Vagina (tissue), 2 donors: ENCODE results near the gene BSCL2. TPM values are rescaled to one million over a fixed set of nuclear protein-coding genes. Genes with fewer than 3 reads are reported as not detected.
"Not testable (repeated sequence)": the region's sequence is repeated elsewhere in the genome, so short reads cannot be mapped to it uniquely, and the experiment has no call there.

Experiments
- DNase-seq, 2 donors: peaks; one replicate each; pipeline ENCODE4 v3.0.0-alpha.2; 2017; ENCODE audit errors: extremely low spot score in 2 of 2
- H3K27ac ChIP-seq: fragments of 200-600 bp; sonication (generic); one replicate; pipeline ENCODE4 v1.5.1; 2019
- H3K27me3 ChIP-seq: fragments of 200-600 bp; sonication (generic); one replicate; pipeline ENCODE4 v1.5.1; 2019
- H3K36me3 ChIP-seq, 2 donors: fragments of 200-600 bp; sonication (generic); one replicate each; pipeline ENCODE4 v1.5.1; 2017 to 2019
- H3K4me1 ChIP-seq: fragments of 200-600 bp; sonication (generic); one replicate; pipeline ENCODE4 v1.5.1; 2019
- H3K4me3 ChIP-seq, 2 donors: fragments of 200-600 bp; sonication (generic); 1 replicate in 1 of 2; 2 replicates in 1 of 2; pipeline ENCODE4 v1.5.1; 2016 to 2019
- H3K9me3 ChIP-seq: fragments of 200-600 bp; sonication (generic); one replicate; pipeline ENCODE4 v1.5.1; 2019
- POLR2A ChIP-seq, 2 donors: fragments of 450-650 bp; IDR thresholded peaks; one replicate each; pipeline ENCODE4 v1.6.1; 2017; ENCODE audit warnings: antibody characterized with exemption in 2 of 2, mild to moderate bottlenecking in 2 of 2, moderate library complexity in 2 of 2
- POLR2AphosphoS5 ChIP-seq, 2 donors: sonication (generic); formaldehyde crosslinking; IDR thresholded peaks; one replicate each; pipeline ENCODE4 v1.9.0; 2017; ENCODE audit warnings: antibody characterized with exemption in 2 of 2, mild to moderate bottlenecking in 2 of 2, low read depth in 1 of 2; ENCODE audit not compliant: insufficient read depth in 1 of 2
- intact Hi-C: fragments of 100-400 bp; cut with DNase I; formaldehyde crosslinking; loops from one replicate; pipeline ENCODE4 v1.15.1; 2023
- total RNA-seq: library from RNA; depleted of rRNA; stranded (reverse); fragments of >200 nt; gene quantifications from one replicate; pipeline ENCODE4 v1.2.3, GENCODE V29; 2016
- TF ChIP-seq, protein P1 (sequence below), 3 experiments: fragments of 450-650 bp in 2 of 3; fragments of 200-600 bp in 1 of 3; sonication (generic) in 1 of 3; IDR thresholded peaks; one replicate each; pipeline ENCODE4 v1.5.1; 2017 to 2019; ENCODE audit warnings: antibody characterized with exemption in 3 of 3, mild to moderate bottlenecking in 2 of 3, moderate library complexity in 2 of 3

Gene BSCL2
- total RNA-seq, 1 donor from 2014 or later: 74.9 TPM

DNA sequence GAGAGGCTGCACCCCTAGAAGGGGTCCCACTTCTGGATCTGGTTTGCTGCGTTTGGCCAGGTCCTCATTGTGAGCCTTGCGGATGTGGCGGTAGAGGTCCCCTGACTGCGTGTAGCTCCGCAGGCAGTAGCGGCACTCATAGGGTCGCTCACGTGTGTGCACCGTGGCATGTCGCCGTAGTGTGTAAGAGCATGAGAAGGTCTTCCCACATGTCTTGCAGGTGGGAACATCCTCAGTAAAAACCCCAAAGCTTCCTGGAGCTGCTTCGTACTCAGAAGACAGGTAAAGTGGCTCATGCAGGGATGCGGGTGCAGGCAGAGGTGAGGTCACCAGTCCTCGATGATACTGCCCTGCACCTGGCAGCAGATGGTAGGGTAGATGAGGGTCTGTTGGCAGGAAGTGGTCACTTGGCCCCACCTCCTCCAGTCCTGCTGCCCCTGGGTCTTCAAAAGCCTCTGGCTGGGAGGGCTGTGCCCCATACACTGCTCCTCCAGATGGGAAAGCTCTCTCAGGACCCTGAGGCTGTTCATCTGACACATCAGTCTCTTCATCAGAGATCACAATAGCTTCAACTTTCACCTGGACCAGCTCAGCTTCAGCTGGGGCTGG lies 45.1 kb upstream of the BSCL2 start:
- Histone ChIP-seq H3K9me3 (no peaks in the 10 kb centered on the region), H3K4me1 (peaks cover 19% of the 10 kb centered on the region), H3K4me3 (no peak overlapping the region), H3K27me3 (no peaks in the 10 kb centered on the region), H3K27ac (no peak overlapping the region), H3K36me3 (peaks cover 0 to 11% of the 10 kb centered on the region in 2 donors)
- intact Hi-C loops: no loop called here
- TF ChIP-seq, protein P1, sequence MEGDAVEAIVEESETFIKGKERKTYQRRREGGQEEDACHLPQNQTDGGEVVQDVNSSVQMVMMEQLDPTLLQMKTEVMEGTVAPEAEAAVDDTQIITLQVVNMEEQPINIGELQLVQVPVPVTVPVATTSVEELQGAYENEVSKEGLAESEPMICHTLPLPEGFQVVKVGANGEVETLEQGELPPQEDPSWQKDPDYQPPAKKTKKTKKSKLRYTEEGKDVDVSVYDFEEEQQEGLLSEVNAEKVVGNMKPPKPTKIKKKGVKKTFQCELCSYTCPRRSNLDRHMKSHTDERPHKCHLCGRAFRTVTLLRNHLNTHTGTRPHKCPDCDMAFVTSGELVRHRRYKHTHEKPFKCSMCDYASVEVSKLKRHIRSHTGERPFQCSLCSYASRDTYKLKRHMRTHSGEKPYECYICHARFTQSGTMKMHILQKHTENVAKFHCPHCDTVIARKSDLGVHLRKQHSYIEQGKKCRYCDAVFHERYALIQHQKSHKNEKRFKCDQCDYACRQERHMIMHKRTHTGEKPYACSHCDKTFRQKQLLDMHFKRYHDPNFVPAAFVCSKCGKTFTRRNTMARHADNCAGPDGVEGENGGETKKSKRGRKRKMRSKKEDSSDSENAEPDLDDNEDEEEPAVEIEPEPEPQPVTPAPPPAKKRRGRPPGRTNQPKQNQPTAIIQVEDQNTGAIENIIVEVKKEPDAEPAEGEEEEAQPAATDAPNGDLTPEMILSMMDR (IDR thresholded peaks at IDR 0.05): no peak
- TF ChIP-seq POLR2AphosphoS5 (IDR thresholded peaks at IDR 0.05; ENCODE audit: insufficient read depth in 1 of 2, low read depth in 1 of 2): no peak
- no peak for TF ChIP-seq POLR2A (IDR thresholded peaks at IDR 0.05)
- no peak for DNase-seq

DNA sequence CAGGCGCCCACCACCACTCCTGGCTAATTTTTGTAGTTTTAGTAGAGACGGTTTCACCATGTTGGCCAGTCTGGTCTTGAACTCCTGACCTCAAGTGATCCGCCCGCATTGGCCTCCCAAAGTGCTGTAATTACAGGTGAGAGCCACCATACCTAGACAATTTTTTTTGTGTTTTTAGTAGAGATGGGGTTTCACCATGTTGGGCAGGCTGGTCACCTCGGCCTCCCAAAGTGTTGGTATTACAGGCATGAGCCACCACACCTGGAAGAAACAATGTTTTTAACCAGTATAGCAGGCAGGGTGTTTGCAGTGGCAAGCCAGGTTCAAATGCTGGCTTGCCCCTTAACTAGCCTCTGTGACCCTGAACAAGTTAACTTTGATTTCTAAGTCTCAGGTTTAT lies 42.7 kb upstream of the BSCL2 start:
- DNase-seq, H3K9me3 ChIP-seq, H3K27me3 ChIP-seq, H3K27ac ChIP-seq, H3K4me3 ChIP-seq, intact Hi-C loops: not testable (repeated sequence)
- Histone ChIP-seq H3K36me3 (peaks cover 0 to 11% of the 10 kb centered on the region in 2 donors), H3K4me1 (peaks cover 19% of the 10 kb centered on the region)

DNA sequence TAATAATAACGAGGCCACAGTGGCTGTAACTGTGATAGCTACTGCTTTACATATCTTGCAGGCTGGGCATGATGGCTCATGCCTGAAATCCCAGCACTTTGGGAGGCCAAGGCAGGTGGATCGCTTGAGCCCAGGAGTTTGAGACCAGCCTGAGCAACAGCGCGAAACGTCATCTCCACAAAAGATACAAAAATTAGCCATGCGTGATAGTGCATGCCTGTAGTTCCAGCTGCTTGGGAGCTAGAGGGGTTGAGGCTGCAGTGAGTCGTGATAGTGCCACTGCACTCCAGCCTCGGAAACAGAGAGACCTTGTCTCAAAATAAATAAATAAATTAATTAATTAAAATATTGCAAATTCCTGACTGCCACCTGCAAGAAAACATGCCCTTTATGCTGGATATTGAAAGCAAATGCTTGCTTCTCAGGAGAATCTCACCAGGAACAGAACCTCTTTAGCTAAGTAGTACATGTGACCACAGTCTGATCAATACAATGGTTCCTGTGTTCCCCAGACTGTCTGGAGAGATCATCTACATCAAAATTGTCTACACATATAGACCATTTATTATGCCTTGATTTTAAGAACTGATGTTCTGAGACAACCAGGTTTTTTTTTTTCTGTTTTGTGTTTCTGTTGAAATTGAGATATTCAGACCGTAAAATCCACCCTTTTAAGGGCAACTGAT lies 40.4 kb upstream of the BSCL2 start:
- Histone ChIP-seq H3K4me1 (peaks cover 3% of the 10 kb centered on the region), H3K36me3 (peaks cover 0 to 8% of the 10 kb centered on the region in 2 donors), H3K27ac (no peak overlapping the region), H3K4me3 (no peak overlapping the region), H3K27me3 (no peaks in the 10 kb centered on the region), H3K9me3 (no peaks in the 10 kb centered on the region)
- intact Hi-C loops: no loop called here
- DNase-seq: no peak
- TF ChIP-seq POLR2AphosphoS5 (IDR thresholded peaks at IDR 0.05; ENCODE audit: insufficient read depth in 1 of 2, low read depth in 1 of 2): no peak
- TF ChIP-seq, protein P1 (IDR thresholded peaks at IDR 0.05): no peak
- no peak for TF ChIP-seq POLR2A (IDR thresholded peaks at IDR 0.05)

DNA sequence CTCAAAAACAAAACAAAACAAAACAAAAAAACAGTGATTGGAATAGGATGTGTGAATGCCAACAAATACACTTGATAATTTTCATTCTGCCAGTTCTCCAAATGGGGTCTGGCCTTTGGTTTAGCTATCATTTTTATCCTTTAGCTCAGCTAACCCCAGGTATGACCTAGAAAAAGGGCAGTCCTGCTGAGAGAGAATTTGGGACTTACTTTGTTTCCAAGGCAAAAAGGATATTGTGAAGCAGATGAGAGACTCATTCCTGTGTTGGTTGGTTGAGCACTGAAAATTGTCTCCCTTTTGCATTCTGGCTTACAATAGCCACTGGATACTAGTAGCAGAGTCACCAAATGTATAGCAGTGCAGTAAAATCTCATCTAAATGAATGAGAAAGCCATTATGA lies 30.0 kb upstream of the BSCL2 start:
- peaks cover 6% of the 10 kb centered on the region for H3K4me1 ChIP-seq
- no peaks in the 10 kb centered on the region for H3K9me3 ChIP-seq
- no peaks in the 10 kb centered on the region for H3K27me3 ChIP-seq
- no peak overlapping the region for H3K27ac ChIP-seq
- intact Hi-C loops: no loop called here
- no peak for DNase-seq
- H3K36me3 ChIP-seq: peaks cover 0 to 71% of the 10 kb centered on the region in 2 donors
- H3K4me3 ChIP-seq: no peak overlapping the region
- TF ChIP-seq, protein P1 (IDR thresholded peaks at IDR 0.05): no peak
- TF ChIP-seq POLR2A (IDR thresholded peaks at IDR 0.05) (no peak), POLR2AphosphoS5 (IDR thresholded peaks at IDR 0.05; ENCODE audit: insufficient read depth in 1 of 2, low read depth in 1 of 2) (no peak)

DNA sequence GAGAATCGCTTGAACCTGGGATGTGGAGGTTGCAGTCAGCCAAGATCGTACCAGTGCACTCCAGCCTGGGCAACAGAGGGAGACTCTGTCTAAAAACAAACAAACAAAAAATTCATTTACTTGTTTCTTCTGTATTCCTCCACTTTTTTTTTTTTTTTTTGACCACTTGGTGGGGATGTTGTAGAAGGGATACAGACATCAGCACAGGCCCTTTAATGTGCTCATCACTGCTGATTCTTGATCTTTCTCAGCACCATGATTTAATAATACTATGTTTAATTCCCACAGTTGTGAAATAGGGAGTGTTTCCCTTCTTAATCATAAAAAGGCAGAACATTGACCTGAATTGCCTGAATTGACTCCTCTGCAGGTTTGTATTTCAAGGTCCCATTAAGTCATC lies 25.6 kb upstream of the BSCL2 start:
- no peaks in the 10 kb centered on the region for H3K27me3 ChIP-seq
- intact Hi-C loops: no loop called here
- H3K36me3 ChIP-seq: peaks cover 0 to 47% of the 10 kb centered on the region in 2 donors

DNA sequence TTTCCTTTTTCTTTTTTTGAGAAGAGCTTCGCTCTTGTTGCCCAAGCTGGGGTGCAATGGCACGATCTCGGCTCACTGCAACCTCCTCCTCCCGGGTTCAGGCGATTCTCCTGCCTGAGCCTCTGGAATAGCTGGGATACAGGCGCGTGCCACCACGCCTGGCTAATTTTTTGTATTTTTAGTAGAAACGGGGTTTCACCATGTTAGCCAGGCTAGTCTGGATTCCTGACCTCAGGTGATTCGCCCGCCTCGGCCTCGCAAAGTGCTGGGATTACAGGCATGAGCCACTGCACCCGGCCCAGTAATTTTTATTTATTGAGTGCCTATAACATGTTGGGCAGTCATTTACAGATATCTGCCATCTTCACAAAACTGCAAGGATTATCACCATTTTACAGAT lies 22.9 kb upstream of the BSCL2 start:
- H3K27me3 ChIP-seq, intact Hi-C loops, H3K9me3 ChIP-seq, DNase-seq, H3K27ac ChIP-seq: not testable (repeated sequence)
- Histone ChIP-seq H3K4me3 (peak overlapping the region in 1 of 2 donors; percentile 71), H3K4me1 (peaks cover 42% of the 10 kb centered on the region), H3K36me3 (peaks cover 0 to 26% of the 10 kb centered on the region in 2 donors)

More for the DNA sequence above, 25.6 kb upstream of the BSCL2 start:
- Histone ChIP-seq H3K27ac (no peak overlapping the region), H3K9me3 (no peaks in the 10 kb centered on the region), H3K4me1 (peaks cover 29% of the 10 kb centered on the region), H3K4me3 (no peak overlapping the region)
- TF ChIP-seq POLR2AphosphoS5 (IDR thresholded peaks at IDR 0.05; ENCODE audit: insufficient read depth in 1 of 2, low read depth in 1 of 2): no peak
- TF ChIP-seq POLR2A (IDR thresholded peaks at IDR 0.05): no peak
- TF ChIP-seq, protein P1 (IDR thresholded peaks at IDR 0.05): no peak
- no peak for DNase-seq
